GM19023 (cell line): Measurements from ENCODE around the gene GANAB.
"Not testable (repeated sequence)": the region's sequence is repeated elsewhere in the genome, so short reads cannot be mapped to it uniquely, and the experiment has no call there.

Source experiments
- ATAC-seq: cut with Tn5 transposase; IDR thresholded peaks from one replicate; pipeline ENCODE4 v1.9.1; 2021; ENCODE audit warnings: mild to moderate bottlenecking, moderate library complexity; ENCODE audit not compliant: unreplicated experiment

The GANAB gene

GRCh38 chr11:62669420-62670161 is 23.2 kb upstream of the GANAB start:
- ATAC-seq: no peak

GRCh38 chr11:62667460-62667859 is 21.0 kb upstream of the GANAB start:
- ATAC-seq: no peak

GRCh38 chr11:62666259-62666926 is 20.0 kb upstream of the GANAB start:
- no peak for ATAC-seq

GRCh38 chr11:62665599-62666258 is 19.3 kb upstream of the GANAB start:
- ATAC-seq: peak; percentile 31

GRCh38 chr11:62665075-62665598 is 18.7 kb upstream of the GANAB start, which contains the start of the genes C11orf98 and CSKMT:
Gene C11orf98, minus strand, starts transcription at chr11:62665210. Its CDS starts 41 bp downstream, at chr11:62665169.
Gene CSKMT, plus strand, starts transcription at chr11:62665312. Its CDS starts 568 bp downstream, at chr11:62665880.
- peak; percentile 86 for ATAC-seq

- ATAC-seq: peak; percentile 43
Measured at GRCh38 chr11:62664405-62665074, 18.1 kb upstream of the GANAB start.

GRCh38 chr11:62656796-62657429 is 10.5 kb upstream of the GANAB start:
- ATAC-seq: no peak

- ATAC-seq: no peak
Measured at GRCh38 chr11:62654297-62654696, 7.9 kb upstream of the GANAB start.

GRCh38 chr11:62652161-62653006 is 6.0 kb upstream of the GANAB start:
- no peak for ATAC-seq

- ATAC-seq: not testable (repeated sequence)
Measured at GRCh38 chr11:62650283-62650682, 3.9 kb upstream of the GANAB start.

GRCh38 chr11:62649486-62649885 is 3.1 kb upstream of the GANAB start:
- ATAC-seq: no peak

GRCh38 chr11:62648967-62649364 is 2.6 kb upstream of the GANAB start:
- no peak for ATAC-seq

GRCh38 chr11:62648185-62648966 is 2.0 kb upstream of the GANAB start:
- ATAC-seq: no peak

- no peak for ATAC-seq
Measured at GRCh38 chr11:62647609-62648005, 1.2 kb upstream of the GANAB start.

- no peak for ATAC-seq
Measured at GRCh38 chr11:62646825-62647608, 604 bp upstream of the GANAB start.

GRCh38 chr11:62645671-62645945 is 805 bp downstream of the GANAB start:
- no peak for ATAC-seq

- ATAC-seq: no peak
Measured at GRCh38 chr11:62644220-62644619, 2.2 kb downstream of the GANAB start.

- ATAC-seq: no peak
Measured at GRCh38 chr11:62632492-62632891, 13.9 kb downstream of the GANAB start.
